H4 (cell line): Measurements from ENCODE around the gene CBLB. TPM values are rescaled to one million over a fixed set of nuclear protein-coding genes. Genes with fewer than 3 reads are reported as not detected.
A peak's percentile ranks its signal among the peaks of the same experiment; 100 is the strongest.

Experiments
- DNase-seq: peaks from one replicate; pipeline ENCODE4 v3.0.0-alpha.2; 2015; ENCODE audit warnings: low spot score
- total RNA-seq: library from RNA; depleted of rRNA; stranded (reverse); fragments of >200 nt; shearing (Covaris generic); gene quantifications from 2 replicates; pipeline ENCODE4 v1.2.3, GENCODE V29; 2014

CBLB gene
- total RNA-seq, 1 experiment from 2014 or later: 22.5 TPM

DNA sequence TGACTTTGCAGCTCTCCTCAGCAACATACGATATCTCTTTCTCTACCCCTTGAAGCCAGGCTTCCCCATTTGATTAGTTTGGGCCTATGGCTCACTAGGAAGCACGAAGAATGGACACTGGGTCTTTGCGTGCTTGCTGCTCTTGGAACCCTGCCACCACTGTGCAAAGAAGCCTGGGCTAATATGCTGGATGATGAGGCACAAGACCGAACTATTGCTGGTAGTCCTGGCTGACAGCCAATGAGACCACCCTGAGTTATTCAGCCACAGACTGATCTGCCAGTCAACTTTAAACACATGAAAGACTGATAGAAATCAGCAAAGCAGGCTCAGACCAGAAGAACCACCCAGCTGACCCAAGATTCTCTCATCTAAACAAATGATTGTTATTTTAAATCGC lies 250.3 kb downstream of the CBLB start:
- DNase-seq: no peak

DNA sequence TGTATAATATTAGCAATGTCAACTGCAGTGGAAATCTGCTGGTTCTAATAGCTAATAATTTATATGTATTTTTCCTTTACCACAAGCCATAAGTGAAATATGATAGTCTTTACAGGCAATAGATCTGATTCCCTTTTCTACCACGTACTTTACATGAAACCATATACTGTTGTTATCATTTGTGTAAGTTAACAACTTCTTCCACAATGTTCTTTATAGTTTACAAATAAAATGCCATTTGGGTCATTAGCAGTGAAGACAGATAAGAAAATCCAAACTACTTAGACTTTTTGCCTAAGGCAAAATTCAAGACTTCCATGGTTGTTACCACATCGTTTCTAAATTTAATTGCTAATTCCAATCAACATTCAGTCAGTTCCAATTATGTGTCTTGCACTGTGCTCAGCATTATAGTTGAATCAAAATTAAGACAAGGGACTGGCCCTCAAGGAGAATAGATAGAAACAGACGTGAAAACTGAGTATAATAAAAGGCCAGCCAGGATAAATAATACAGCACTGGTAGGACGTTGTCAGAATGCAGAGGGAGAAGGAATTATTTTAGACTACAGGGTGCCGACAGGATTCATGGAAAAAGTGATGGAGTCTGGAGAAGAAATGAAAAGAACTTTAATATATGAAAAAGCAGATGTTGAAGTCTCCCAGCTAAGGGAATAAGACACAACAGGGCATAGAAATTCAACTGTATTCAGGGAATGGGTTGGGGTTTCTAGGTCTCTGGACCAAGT lies 252.3 kb downstream of the CBLB start:
- no peak for DNase-seq

DNA sequence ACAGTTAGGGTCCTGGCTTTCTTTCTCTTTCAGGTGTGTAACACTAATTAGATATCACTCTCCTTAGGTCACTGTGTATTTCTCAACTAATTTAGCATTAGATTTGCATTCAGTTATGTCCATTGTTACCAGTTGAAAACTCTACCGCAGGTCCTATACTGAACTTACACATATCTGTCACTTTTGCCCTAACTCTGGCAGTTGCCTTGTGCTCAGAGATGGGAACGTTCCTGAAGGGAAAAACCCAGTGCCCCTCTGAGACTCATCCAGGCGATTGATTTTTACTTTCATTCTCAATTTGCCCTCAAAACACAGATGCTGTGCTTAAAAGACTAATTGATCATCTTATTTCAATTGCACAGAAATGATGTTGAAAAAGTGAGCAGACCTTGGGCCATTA lies 253.0 kb downstream of the CBLB start:
- no peak for DNase-seq

DNA sequence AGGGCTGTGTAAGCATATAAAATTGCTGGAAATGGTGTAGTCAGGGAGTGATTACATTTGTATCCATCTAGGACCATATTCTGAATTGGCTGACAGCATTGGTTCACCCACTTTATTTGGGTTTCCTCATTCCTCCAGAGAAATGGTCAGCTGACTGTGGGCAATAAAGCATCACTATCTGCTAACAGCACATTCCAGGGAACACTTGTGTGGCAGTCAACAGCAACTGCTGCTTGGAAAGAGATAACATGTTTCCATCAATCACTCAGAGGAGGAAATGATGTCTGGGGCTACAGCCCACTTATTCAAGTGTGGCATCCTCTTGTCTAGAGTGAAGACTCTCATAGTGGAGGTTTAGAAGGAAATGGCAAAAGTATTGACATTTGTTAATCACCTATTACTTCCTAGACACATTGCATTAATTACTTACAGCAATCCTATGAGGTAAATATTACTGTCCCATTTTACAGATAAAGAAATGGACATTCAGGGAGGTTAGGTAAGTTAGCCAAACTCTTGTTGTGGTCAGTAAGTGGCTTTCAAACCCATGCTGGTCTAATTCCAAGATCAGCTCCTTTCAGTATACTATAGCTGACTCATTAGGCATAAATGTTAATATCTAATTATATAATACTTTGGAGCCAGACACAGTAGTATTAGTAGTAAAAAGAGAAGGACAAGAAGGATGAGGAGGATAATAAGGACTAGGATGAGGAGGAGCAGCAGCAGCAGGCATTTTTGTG lies 254.4 kb downstream of the CBLB start:
- no peak for DNase-seq

DNA sequence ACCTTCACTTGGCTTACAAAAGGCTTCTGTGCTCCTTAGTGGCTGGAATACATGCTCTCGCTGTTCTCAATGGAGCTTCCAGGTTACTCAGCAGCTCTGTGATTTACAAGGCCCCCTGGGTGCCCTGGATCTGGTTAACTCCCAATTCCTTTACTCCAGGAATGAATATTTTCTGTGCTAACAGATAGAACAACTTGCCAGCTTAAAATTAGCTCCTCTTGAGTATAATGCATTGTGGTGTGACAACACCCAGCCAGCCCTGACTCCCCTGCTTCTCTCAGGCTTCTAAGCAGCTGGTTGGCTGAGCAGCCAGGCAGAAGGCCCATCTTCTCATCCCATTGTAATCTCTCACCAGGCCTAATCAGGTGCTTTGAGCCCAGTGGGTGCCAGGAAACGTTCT lies 255.7 kb downstream of the CBLB start:
- DNase-seq: no peak

DNA sequence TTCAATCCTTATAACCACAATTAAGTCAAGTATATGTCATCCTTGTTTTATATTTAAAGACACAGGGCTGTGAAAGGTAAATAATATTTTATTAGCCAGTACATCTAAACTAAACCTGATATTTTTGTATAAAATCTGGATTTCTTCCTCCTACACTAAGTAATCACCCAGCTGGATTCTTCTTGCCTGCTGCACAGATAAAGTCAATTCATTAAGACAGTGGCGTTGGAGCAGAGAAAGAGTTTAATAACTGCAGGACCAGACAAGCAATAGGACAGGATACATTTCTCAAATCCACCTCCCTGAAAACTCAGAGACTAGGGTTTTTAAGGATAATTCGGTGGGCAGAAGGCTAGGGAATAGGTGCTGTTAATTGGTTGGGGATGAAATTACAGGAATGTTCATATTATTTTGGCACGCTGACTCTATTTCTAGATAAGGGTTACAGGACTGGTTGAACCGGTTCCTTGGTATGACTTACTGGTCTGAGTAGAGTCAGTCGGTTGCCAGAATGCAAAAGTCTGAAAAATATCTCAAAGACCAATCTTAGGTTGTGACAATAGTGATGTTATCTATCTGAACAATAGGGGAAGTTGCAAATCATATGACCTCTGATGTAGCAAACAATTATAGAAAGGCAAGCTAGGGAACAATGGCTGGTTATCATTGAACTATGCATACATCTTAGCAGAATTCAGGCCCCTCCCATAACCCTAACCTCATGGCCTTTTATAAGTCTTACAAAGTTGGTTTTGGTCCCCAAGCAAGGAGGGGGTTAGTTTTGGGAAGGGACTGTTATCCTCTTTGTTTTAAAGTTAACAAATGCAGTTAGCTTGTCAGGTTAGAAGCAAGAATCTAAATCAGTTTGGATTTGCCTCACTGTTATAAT lies 257.3 kb downstream of the CBLB start:
- no peak for DNase-seq

DNA sequence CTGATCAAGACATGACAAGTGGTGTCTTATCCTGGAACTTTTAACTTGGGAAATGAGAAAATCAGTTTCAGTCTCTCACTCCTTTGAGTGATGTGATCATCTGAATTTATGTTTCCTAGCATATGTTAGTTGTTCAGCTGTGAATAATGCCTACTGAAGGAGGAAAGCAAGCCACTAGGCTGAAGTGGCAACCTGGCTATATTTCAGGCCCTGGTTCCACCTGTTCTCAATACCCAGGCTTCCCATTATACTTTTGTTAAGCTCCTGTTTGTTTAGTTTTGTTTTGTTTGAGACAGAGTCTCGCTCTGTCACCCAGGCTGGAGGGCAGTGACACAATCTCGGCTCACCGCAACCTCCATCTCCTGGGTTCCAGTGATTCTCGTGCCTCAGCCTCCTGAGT lies 258.3 kb downstream of the CBLB start:
- DNase-seq: no peak

DNA sequence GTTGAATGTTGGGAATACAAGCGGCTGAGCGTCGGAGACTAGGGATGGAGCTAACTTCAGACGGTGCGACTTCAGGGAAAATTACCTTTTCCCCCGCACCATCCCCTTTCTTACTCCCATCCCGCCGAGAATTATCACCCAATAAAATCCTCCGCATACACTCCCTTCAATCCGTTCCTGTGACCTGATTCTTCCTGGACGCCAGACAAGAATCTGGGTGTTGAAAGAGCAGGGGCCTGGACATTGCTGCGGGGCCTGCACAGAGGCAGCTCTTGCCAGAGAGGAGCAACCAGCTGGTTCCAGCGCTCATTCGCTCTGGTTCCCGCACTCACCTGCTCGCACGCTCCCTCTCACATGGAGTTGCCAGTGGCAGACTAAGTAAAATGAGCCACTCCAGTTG lies 260.2 kb downstream of the CBLB start:
- no peak for DNase-seq

DNA sequence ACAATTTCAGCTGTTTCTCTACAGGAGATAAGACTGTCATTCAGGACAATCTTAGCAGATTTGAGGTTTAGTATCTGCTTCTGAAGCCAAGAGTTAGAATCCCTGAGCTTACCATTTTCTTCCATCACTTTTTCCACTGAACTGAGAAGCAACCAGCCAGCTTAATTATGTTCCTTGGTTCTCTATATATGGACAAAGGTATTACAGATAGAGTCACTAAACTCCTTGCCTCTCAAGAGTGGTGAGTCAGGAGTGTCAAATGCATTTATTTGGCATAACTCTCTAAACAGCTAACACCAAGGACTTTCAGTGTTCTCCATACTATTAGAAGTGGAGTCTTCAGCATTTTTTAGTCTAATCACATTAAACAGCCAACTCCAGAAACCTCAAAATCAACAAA lies 262.8 kb downstream of the CBLB start:
- peak; percentile 16 for DNase-seq
